ENCODE results near the gene CLEC17A. TPM values are rescaled to one million over a fixed set of nuclear protein-coding genes. Genes with fewer than 3 reads are reported as not detected.
"Not testable (repeated sequence)": the region's sequence is repeated elsewhere in the genome, so short reads cannot be mapped to it uniquely, and the experiment has no call there.

The CLEC17A gene
- total RNA-seq, 1 donor from 2014 or later = 0.08 TPM

GRCh38 chr19:14612657-14613056 lies 29.8 kb downstream of the CLEC17A start:
- Histone ChIP-seq H3K36me3 (ENCODE audit: control insufficient read depth, insufficient read depth, low read length) (no peaks in the 10 kb centered on the region), H3K27me3 (ENCODE audit: control insufficient read depth, insufficient read depth, low read length) (no peaks in the 10 kb centered on the region), H3K4me3 (ENCODE audit: low read depth, low read length) (no peak overlapping the region)
- TF ChIP-seq, protein P1, sequence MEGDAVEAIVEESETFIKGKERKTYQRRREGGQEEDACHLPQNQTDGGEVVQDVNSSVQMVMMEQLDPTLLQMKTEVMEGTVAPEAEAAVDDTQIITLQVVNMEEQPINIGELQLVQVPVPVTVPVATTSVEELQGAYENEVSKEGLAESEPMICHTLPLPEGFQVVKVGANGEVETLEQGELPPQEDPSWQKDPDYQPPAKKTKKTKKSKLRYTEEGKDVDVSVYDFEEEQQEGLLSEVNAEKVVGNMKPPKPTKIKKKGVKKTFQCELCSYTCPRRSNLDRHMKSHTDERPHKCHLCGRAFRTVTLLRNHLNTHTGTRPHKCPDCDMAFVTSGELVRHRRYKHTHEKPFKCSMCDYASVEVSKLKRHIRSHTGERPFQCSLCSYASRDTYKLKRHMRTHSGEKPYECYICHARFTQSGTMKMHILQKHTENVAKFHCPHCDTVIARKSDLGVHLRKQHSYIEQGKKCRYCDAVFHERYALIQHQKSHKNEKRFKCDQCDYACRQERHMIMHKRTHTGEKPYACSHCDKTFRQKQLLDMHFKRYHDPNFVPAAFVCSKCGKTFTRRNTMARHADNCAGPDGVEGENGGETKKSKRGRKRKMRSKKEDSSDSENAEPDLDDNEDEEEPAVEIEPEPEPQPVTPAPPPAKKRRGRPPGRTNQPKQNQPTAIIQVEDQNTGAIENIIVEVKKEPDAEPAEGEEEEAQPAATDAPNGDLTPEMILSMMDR (IDR thresholded peaks at IDR 0.05; ENCODE audit: insufficient read depth, low read length, poor library complexity, severe bottlenecking) = no peak
- DNase-seq (ENCODE audit: low read depth) = no peak

GRCh38 chr19:14613399-14614098 lies 30.7 kb downstream of the CLEC17A start:
- not testable (repeated sequence) for DNase-seq (ENCODE audit: low read depth); H3K4me3 ChIP-seq (ENCODE audit: low read depth, low read length); H3K36me3 ChIP-seq (ENCODE audit: control insufficient read depth, insufficient read depth, low read length); H3K27me3 ChIP-seq (ENCODE audit: control insufficient read depth, insufficient read depth, low read length)

GRCh38 chr19:14614099-14614412 lies 31.2 kb downstream of the CLEC17A start:
- H3K27me3 ChIP-seq (ENCODE audit: control insufficient read depth, insufficient read depth, low read length) = no peaks in the 10 kb centered on the region
- no peak for DNase-seq (ENCODE audit: low read depth)
- TF ChIP-seq, protein P1 (IDR thresholded peaks at IDR 0.05; ENCODE audit: insufficient read depth, low read length, poor library complexity, severe bottlenecking) = no peak
- H3K36me3 ChIP-seq (ENCODE audit: control insufficient read depth, insufficient read depth, low read length) = no peaks in the 10 kb centered on the region
- H3K4me3 ChIP-seq (ENCODE audit: low read depth, low read length) = no peak overlapping the region

DNA sequence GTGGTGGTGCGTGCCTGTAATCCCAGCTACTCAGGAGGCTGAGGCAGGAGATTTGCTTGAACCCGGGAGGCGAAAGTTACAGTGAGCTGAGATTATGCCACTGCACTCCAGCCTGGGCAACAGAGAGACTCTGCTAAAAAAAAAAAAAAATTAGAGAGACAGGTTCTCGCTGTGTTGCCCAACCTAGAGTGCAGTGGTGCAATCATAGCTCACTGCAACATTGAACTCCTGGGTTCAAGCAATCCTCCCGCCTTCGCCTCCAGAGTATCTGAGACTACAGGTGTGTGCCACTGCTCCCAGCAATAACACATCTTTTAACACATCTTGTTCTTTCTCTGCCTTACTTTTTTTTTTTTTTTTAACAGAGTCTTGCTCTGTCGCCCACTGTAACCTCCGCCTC lies 32.7 kb downstream of the CLEC17A start:
- Histone ChIP-seq H3K4me3 (ENCODE audit: low read depth, low read length) (no peak overlapping the region), H3K27me3 (ENCODE audit: control insufficient read depth, insufficient read depth, low read length) (no peaks in the 10 kb centered on the region), H3K36me3 (ENCODE audit: control insufficient read depth, insufficient read depth, low read length) (no peaks in the 10 kb centered on the region)
- TF ChIP-seq, protein P1 (IDR thresholded peaks at IDR 0.05; ENCODE audit: insufficient read depth, low read length, poor library complexity, severe bottlenecking) = no peak
- no peak for DNase-seq (ENCODE audit: low read depth)

- H3K27me3 ChIP-seq (ENCODE audit: control insufficient read depth, insufficient read depth, low read length) = no peaks in the 10 kb centered on the region
- TF ChIP-seq, protein P1 (IDR thresholded peaks at IDR 0.05; ENCODE audit: insufficient read depth, low read length, poor library complexity, severe bottlenecking) = no peak
- no peak overlapping the region for H3K4me3 ChIP-seq (ENCODE audit: low read depth, low read length)
- no peak for DNase-seq (ENCODE audit: low read depth)
- no peaks in the 10 kb centered on the region for H3K36me3 ChIP-seq (ENCODE audit: control insufficient read depth, insufficient read depth, low read length)
These were observed 33.5 kb downstream of the CLEC17A start for GRCh38 chr19:14616407-14616806.

DNA sequence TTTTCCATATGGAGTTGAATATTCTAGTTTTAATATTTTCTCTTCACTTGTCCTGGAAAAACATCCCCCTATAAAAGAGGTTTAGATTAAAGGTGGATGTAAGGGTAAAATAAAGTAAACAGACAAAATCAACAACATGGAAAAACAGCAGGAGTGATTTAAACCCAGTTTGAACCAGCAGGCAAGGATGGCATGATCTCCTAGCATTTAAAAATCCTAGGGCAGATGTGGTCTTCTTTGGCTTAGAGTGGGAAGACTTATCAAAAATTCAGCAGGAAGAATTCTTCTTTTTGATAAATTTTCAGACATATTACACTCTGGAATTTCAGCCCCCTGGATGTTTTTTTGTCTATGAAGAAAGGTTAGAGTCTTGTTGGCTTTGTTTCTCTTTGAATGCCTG lies 36.5 kb downstream of the CLEC17A start:
- H3K27me3 ChIP-seq (ENCODE audit: control insufficient read depth, insufficient read depth, low read length) = no peaks in the 10 kb centered on the region
- no peak for DNase-seq (ENCODE audit: low read depth)
- no peaks in the 10 kb centered on the region for H3K36me3 ChIP-seq (ENCODE audit: control insufficient read depth, insufficient read depth, low read length)
- H3K4me3 ChIP-seq (ENCODE audit: low read depth, low read length) = no peak overlapping the region
- TF ChIP-seq, protein P1 (IDR thresholded peaks at IDR 0.05; ENCODE audit: insufficient read depth, low read length, poor library complexity, severe bottlenecking) = no peak

DNA sequence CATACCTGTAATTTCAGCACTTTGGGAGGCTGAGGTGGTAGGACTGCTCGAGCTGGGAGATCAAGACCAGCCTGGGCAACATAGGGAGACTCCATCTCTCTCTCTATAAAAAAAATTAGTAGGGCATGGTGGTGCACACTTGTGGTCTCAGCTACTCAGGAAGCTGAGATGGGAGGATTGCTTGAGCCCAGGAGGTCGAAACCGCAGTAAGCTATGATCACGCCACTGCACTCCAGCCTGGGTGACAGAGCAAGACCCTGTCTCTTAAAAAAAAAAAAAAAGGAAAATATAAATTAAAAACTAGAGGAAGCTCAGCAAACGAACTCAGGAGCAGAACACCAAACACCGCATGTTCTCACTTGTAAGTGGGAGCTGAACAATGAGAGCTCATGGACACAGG lies 41.6 kb downstream of the CLEC17A start:
- not testable (repeated sequence) for H3K27me3 ChIP-seq (ENCODE audit: control insufficient read depth, insufficient read depth, low read length); H3K36me3 ChIP-seq (ENCODE audit: control insufficient read depth, insufficient read depth, low read length); DNase-seq (ENCODE audit: low read depth); H3K4me3 ChIP-seq (ENCODE audit: low read depth, low read length)
